Keratinocyte (primary cell): ENCODE measurements around the gene ANKRD28.

ENCODE experiments used
- CTCF ChIP-seq, 3 experiments: IDR thresholded peaks in 1 of 3; conservative IDR thresholded peaks in 1 of 3; optimal IDR thresholded peaks in 1 of 3; 2 replicates in 2 of 3; 3 replicates in 1 of 3; pipeline versions ENCODE3 to v1.5.1; 2011; ENCODE audit warnings: low read length in 3 of 3, mild to moderate bottlenecking in 3 of 3, moderate library complexity in 2 of 3, control low read depth in 1 of 3, inconsistent platforms in 1 of 3; ENCODE audit not compliant: insufficient read depth in 2 of 3; ENCODE audit errors: extremely low read depth in 1 of 3
- EZH2 ChIP-seq: IDR thresholded peaks from one replicate; pipeline ENCODE4 v1.6.1; 2012; ENCODE audit warnings: inconsistent platforms, mild to moderate bottlenecking, low read length, moderate library complexity

- TF ChIP-seq CTCF (optimal IDR thresholded peaks at IDR 0.05 in 1 of 3, IDR thresholded peaks at IDR 0.05 in 1 of 3, conservative IDR thresholded peaks at IDR 0.05 in 1 of 3; ENCODE audit: extremely low read depth in 1 of 3, insufficient read depth in 2 of 3, low read length in 3 of 3) (no peak), EZH2 (no peak)
These were observed 71.7 kb downstream of the ANKRD28 start for GRCh38 chr3:15726043-15726442.
